SK-N-SH (cell line): ENCODE data around the gene BTBD6. TPM values are rescaled to one million over a fixed set of nuclear protein-coding genes. Genes with fewer than 3 reads are reported as not detected.

Experiments used
- CTCF ChIA-PET: fragments of 300-600, 350-600 bp; formaldehyde crosslinking; extraction: SDS; loops from one replicate; lab custom pipeline; 2021; lab: Yijun Ruan, JAX
- POLR2A ChIA-PET: fragments of 350-600 bp; sonication (Branson Sonifier 250); formaldehyde crosslinking; extraction: SDS; loops from one replicate; lab custom pipeline; 2020; ENCODE audit warnings: antibody characterized with exemption, inconsistent platforms; lab: Yijun Ruan, JAX
- DNase-seq: peaks from one replicate; pipeline ENCODE4 v3.0.0; 2012
- H2AFZ ChIP-seq: fragments of 200-600 bp; sonication (generic); 2 replicates; pipeline ENCODE4 v1.8.1; 2016; ENCODE audit warnings: antibody characterized with exemption, mild to moderate bottlenecking, low read depth
- H3F3A ChIP-seq: fragments of 200-600 bp; sonication (generic); replicated peaks from 2 replicates; pipeline ENCODE3; 2016; ENCODE audit warnings: antibody characterized with exemption, mild to moderate bottlenecking; ENCODE audit not compliant: insufficient read depth
- H3K27ac ChIP-seq, 2 experiments: fragments of 200-500 bp in 1 of 2; fragments of 200-600 bp in 1 of 2; sonication (Bioruptor generic) in 1 of 2; sonication (generic), shearing (Covaris generic) in 1 of 2; 2 replicates each; pipeline versions ENCODE4 v1.5.1 to v1.6.1; 2014 to 2016; ENCODE audit warnings: low read depth in 2 of 2, inconsistent platforms in 1 of 2, low read length in 1 of 2, mild to moderate bottlenecking in 1 of 2, mixed read lengths in 1 of 2
- H3K27me3 ChIP-seq: fragments of 200-600 bp; sonication (generic), shearing (Covaris generic); 2 replicates; pipeline ENCODE4 v1.6.1; 2016; ENCODE audit warnings: mixed run types; ENCODE audit not compliant: insufficient read depth
- H3K36me3 ChIP-seq, 2 experiments: fragments of 200-500 bp in 1 of 2; fragments of 200-600 bp in 1 of 2; sonication (Bioruptor generic) in 1 of 2; sonication (generic) in 1 of 2; replicated peaks in 1 of 2; 2 replicates each; pipeline versions ENCODE3 to v1.5.1; 2014 to 2016; ENCODE audit warnings: low read length in 1 of 2, mild to moderate bottlenecking in 1 of 2; ENCODE audit not compliant: insufficient read depth in 2 of 2, control insufficient read depth in 1 of 2
- H3K4me1 ChIP-seq, 2 experiments: fragments of 200-500 bp in 1 of 2; fragments of 200-600 bp in 1 of 2; sonication (Bioruptor generic) in 1 of 2; sonication (generic), shearing (Covaris generic) in 1 of 2; 2 replicates each; pipeline versions ENCODE4 v1.5.1 to v1.6.1; 2014 to 2016; ENCODE audit warnings: low read depth in 1 of 2, low read length in 1 of 2, mixed run types in 1 of 2; ENCODE audit not compliant: insufficient read depth in 2 of 2, control insufficient read depth in 1 of 2
- H3K4me2 ChIP-seq: fragments of 200-600 bp; sonication (generic), shearing (Covaris generic); 2 replicates; pipeline ENCODE4 v1.6.1; 2017; ENCODE audit warnings: mixed run types
- H3K4me3 ChIP-seq, 2 experiments: fragments of 200-500 bp in 1 of 2; fragments of 200-600 bp in 1 of 2; sonication (Bioruptor generic) in 1 of 2; sonication (generic), shearing (Covaris generic) in 1 of 2; 2 replicates each; pipeline versions ENCODE4 v1.5.1 to v1.8.1; 2014 to 2016; ENCODE audit warnings: low read depth in 2 of 2, inconsistent platforms in 1 of 2, low read length in 1 of 2, mild to moderate bottlenecking in 1 of 2, mixed read lengths in 1 of 2, moderate library complexity in 1 of 2
- H3K79me2 ChIP-seq: fragments of 200-600 bp; sonication (generic); 2 replicates; pipeline ENCODE4 v1.8.1; 2017; ENCODE audit warnings: mild to moderate bottlenecking; ENCODE audit not compliant: insufficient read depth
- H3K9ac ChIP-seq: fragments of 200-600 bp; sonication (generic); 2 replicates; pipeline ENCODE4 v1.6.1; 2017; ENCODE audit warnings: mixed run types
- H3K9me2 ChIP-seq: fragments of 200-600 bp; sonication (generic); 2 replicates; pipeline ENCODE4 v1.6.1; 2017; ENCODE audit warnings: mixed run types
- H3K9me3 ChIP-seq: fragments of 200-600 bp; sonication (generic); 2 replicates; pipeline ENCODE4 v1.6.1; 2017; ENCODE audit warnings: mixed run types, mild to moderate bottlenecking, moderate library complexity
- H4K20me1 ChIP-seq: fragments of 200-600 bp; sonication (generic); 2 replicates; pipeline ENCODE4 v1.6.1; 2017; ENCODE audit warnings: mild to moderate bottlenecking, mixed run types; ENCODE audit not compliant: insufficient read depth
- EP300 ChIP-seq, 2 experiments: IDR thresholded peaks; 2 replicates each; pipeline versions ENCODE4 v1.4.0 to v1.6.1; 2012; ENCODE audit warnings: borderline replicate concordance in 1 of 2, low read depth in 1 of 2, low read length in 1 of 2
- FOSL2 ChIP-seq: IDR thresholded peaks from 2 replicates; pipeline ENCODE4 v1.4.0; 2012; ENCODE audit warnings: low read depth, mild to moderate bottlenecking, moderate library complexity, borderline replicate concordance
- GABPA ChIP-seq: IDR thresholded peaks from 2 replicates; pipeline ENCODE4 v1.4.0; 2012; ENCODE audit warnings: low read depth, mild to moderate bottlenecking
- JUND ChIP-seq: IDR thresholded peaks from 2 replicates; pipeline ENCODE4 v1.4.0; 2012
- MXI1 ChIP-seq: IDR thresholded peaks from 2 replicates; pipeline ENCODE4 v1.6.1; 2012; ENCODE audit warnings: mild to moderate bottlenecking, low read depth, low read length, improper control_type of control experiment
- SIN3A ChIP-seq: IDR thresholded peaks from 2 replicates; pipeline ENCODE4 v1.6.1; 2012; ENCODE audit warnings: low read depth, mild to moderate bottlenecking, low read length, moderate library complexity, borderline replicate concordance
- SMC3 ChIP-seq: IDR thresholded peaks from 2 replicates; pipeline ENCODE4 v1.6.1; 2012; ENCODE audit warnings: low read depth, low read length, improper control_type of control experiment
- TAF1 ChIP-seq: IDR thresholded peaks from 2 replicates; pipeline ENCODE4 v1.6.1; 2012; ENCODE audit warnings: low read depth, mild to moderate bottlenecking, low read length, moderate library complexity, borderline replicate concordance
- TCF12 ChIP-seq: IDR thresholded peaks from 2 replicates; pipeline ENCODE4 v1.4.0; 2012
- TEAD4 ChIP-seq: IDR thresholded peaks from 2 replicates; pipeline ENCODE4 v1.4.0; 2012; ENCODE audit warnings: mild to moderate bottlenecking, borderline replicate concordance; ENCODE audit not compliant: insufficient read depth
- WGBS: methylation state at CpG from one replicate; pipeline ENCODE4 v1.1.6; 2017; ENCODE audit warnings: low lambda C conversion rate; 5-methylcytosine and 5-hydroxymethylcytosine counted together
- polyA plus RNA-seq, 3 experiments: library from polyadenylated mRNA; depleted of rRNA; stranded (reverse); fragments of >200 nt; gene quantifications; 2 replicates each; pipeline ENCODE4 v1.2.3, GENCODE V29; 2012
- TF ChIP-seq, protein P1 (sequence below): fragments of 150-350 bp; IDR thresholded peaks from 2 replicates; pipeline ENCODE4 v1.6.1; 2017; ENCODE audit warnings: antibody characterized with exemption, low read length, low read depth, borderline replicate concordance

BTBD6 gene
- polyA plus RNA-seq, 1 of the 3 experiments (the other 2 are of a cell fraction) = 20.9 TPM

DNA sequence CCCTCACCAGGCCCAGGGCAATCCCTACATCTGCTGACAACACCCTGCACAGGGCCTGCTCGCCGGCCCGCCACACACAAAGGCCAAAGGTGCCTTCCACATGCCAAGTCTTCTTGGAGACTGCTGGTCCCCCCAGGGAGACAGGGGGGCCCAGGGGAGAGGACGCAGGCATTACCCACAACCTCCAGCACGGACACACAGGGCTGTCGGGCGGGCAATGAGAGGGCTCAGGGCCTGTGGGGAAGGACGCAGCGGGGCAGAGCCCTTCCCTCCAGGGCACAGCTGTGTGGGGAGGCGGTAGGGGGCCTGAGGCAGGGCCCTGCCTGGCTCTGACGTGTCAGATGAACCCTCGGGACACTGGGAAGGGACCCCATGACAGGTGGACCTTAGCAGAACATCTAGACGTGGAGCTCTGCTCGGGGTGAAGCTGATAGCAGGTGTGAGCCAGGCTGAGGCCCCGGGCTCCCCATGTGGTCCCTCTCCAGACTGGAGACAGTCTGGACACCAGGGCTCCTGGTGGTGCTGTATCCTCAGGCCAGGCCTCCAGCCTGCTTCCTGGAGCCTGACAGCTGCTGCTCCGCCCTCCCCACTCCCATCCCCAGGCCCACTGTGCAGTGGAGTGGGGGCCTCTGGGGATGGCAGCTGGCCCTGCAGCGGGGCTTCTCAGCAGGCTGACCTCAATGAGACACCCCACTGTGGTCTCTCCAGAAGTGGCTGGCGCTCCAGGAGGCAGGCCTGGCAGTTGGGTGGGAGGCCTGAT is 35.6 kb upstream of the BTBD6 start:
- TF ChIP-seq TEAD4 = no peak
- TF ChIP-seq, all 33 proteins: peak for 0
- H3F3A ChIP-seq = no peaks in the 10 kb centered on the region
- WGBS = 94% methylated on average over 10 of the region's 18 CpGs
- H3K27ac ChIP-seq = peak overlapping the region in 1 of 2 experiments; percentile 74; a peak in 1 of 4 replicates
- ChIA-PET POLR2A (no interaction called here), CTCF (interaction anchor here (1.1 to 3.3 kb wide), 5 partner anchors 9 to 167 kb away, joined by 3 to 24 read pairs (median 4); no protein-coding TSS in a partner anchor)
- H3K4me3 ChIP-seq = no peak overlapping the region
- no peak overlapping the region for H3K9ac ChIP-seq
- H3K4me2 ChIP-seq = no peak overlapping the region
- no peaks in the 10 kb centered on the region for H3K9me3 ChIP-seq
- no peaks in the 10 kb centered on the region for H3K9me2 ChIP-seq
- H3K79me2 ChIP-seq = no peaks in the 10 kb centered on the region
- peaks cover 0 to 68% of the 10 kb centered on the region in 2 experiments; a peak in 1 of 4 replicates for H3K4me1 ChIP-seq
- no peaks in the 10 kb centered on the region for H4K20me1 ChIP-seq
- H3K27me3 ChIP-seq = no peaks in the 10 kb centered on the region
- H2AFZ ChIP-seq = no peak overlapping the region
- H3K36me3 ChIP-seq = peaks cover 0 to 20% of the 10 kb centered on the region in 2 experiments
- DNase-seq = no peak

DNA sequence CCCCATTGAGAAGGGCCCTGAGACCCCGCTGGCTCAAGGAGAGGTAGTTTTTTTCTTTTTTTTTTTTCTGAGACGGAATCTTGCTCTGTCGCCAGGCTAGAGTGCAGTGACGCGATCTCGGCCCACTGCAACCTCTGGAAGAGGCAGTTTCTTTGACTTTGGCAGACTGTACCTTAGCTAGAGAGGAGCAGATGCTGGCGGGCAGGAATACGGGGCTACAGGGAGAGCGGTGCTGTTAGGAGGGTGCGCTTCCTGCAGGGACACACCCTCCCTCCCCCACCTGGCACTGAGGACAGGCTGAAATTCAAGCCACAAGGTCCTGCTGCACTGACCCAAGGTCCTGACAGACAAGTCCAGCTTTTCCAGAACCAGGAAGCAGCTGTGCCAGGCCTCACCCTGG is 35.0 kb upstream of the BTBD6 start:
- ChIA-PET CTCF (interaction anchor here (0.8 to 3.3 kb wide), 6 partner anchors 9 to 168 kb away, joined by 3 to 24 read pairs (median 4); no protein-coding TSS in a partner anchor), POLR2A (no interaction called here)
- Histone ChIP-seq H3K4me2 (no peak overlapping the region), H3K27ac (peak overlapping the region in 1 of 2 experiments; percentile 47; a peak in 1 of 4 replicates), H2AFZ (no peak overlapping the region), H3K9me3 (no peaks in the 10 kb centered on the region), H3F3A (no peaks in the 10 kb centered on the region), H3K4me1 (peaks cover 0 to 61% of the 10 kb centered on the region in 2 experiments; a peak in 1 of 4 replicates), H3K4me3 (no peak overlapping the region), H3K9me2 (no peaks in the 10 kb centered on the region), H3K9ac (no peak overlapping the region), H3K36me3 (peaks cover 0 to 26% of the 10 kb centered on the region in 2 experiments), H3K27me3 (no peaks in the 10 kb centered on the region), H4K20me1 (no peaks in the 10 kb centered on the region), H3K79me2 (no peaks in the 10 kb centered on the region)
- TF ChIP-seq, protein P1, sequence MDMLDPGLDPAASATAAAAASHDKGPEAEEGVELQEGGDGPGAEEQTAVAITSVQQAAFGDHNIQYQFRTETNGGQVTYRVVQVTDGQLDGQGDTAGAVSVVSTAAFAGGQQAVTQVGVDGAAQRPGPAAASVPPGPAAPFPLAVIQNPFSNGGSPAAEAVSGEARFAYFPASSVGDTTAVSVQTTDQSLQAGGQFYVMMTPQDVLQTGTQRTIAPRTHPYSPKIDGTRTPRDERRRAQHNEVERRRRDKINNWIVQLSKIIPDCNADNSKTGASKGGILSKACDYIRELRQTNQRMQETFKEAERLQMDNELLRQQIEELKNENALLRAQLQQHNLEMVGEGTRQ = no peak
- no peak for TF ChIP-seq FOSL2
- no peak for TF ChIP-seq EP300 (IDR thresholded peaks at IDR 0.05; ENCODE audit: borderline replicate concordance in 1 of 2, low read depth in 1 of 2, low read length in 1 of 2)
- no peak for TF ChIP-seq MXI1
- TF ChIP-seq TEAD4 = no peak
- 98% methylated on average over 10 of the region's 10 CpGs for WGBS
- DNase-seq = no peak

DNA sequence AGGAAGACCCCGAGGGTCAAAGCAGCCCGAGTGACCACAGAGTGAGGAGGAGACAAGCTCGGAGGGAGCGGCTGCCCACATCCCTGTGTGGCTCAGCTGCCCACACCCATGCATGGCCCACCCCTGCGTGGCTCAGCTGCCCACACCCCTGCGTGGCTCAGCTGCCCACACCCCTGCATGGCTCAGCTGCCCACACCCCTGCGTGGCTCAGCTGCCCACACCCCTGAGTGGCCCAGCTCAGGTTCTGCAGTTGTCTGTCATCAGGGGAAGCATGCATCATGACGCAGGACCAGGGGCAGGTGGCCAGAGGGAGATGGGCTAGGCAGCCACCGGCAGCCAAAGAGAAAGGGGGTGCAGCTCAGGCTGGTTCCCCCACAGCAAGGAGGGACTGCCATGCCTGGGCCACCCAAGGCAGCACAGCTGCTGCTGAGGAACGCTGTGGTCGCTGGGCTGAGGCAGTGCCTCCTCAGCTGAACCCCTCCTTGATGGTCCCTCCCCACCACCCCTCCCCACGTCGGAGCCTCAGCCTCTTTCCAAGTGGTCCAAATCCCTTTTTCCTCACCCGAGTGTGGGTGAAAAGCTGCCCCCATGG is 33.9 kb upstream of the BTBD6 start:
- Histone ChIP-seq H4K20me1 (no peaks in the 10 kb centered on the region), H3K27ac (no peak overlapping the region; a peak in 1 of 4 replicates), H2AFZ (no peak overlapping the region), H3K9ac (no peak overlapping the region), H3K36me3 (peaks cover 0 to 27% of the 10 kb centered on the region in 2 experiments), H3K4me2 (no peak overlapping the region), H3K4me3 (no peak overlapping the region), H3K79me2 (no peaks in the 10 kb centered on the region), H3K9me2 (no peaks in the 10 kb centered on the region), H3K27me3 (no peaks in the 10 kb centered on the region), H3K4me1 (peaks cover 0 to 51% of the 10 kb centered on the region in 2 experiments; a peak in 1 of 4 replicates), H3F3A (no peaks in the 10 kb centered on the region), H3K9me3 (no peaks in the 10 kb centered on the region)
- CTCF ChIA-PET = interaction anchor here (0.8 to 3.3 kb wide), 4 partner anchors 10 to 140 kb away, joined by 3 to 24 read pairs (median 6); no protein-coding TSS in a partner anchor
- 84% methylated on average over 7 of the region's 14 CpGs for WGBS
- DNase-seq = no peak
- TF ChIP-seq SMC3 (no peak), MXI1 (no peak), JUND (no peak), TAF1 (no peak), GABPA (no peak), TCF12 (no peak), SIN3A (no peak)
- POLR2A ChIA-PET = no interaction called here
